IMR-90 (cell line): ENCODE measurements around the gene STARD7. TPM values are rescaled to one million over a fixed set of nuclear protein-coding genes. Genes with fewer than 3 reads are reported as not detected.

Source experiments
- ATAC-seq: fragments of 200-7000 bp; cut with Tn5 transposase; 2 replicates; pipeline ENCODE4 v1.9.1; 2020; ENCODE audit warnings: low read depth, mild to moderate bottlenecking, moderate library complexity
- BruUV-seq: library from RNA; stranded (reverse); fragments of 400-500 nt; replicated peaks from 2 replicates; lab custom pipeline; 2021; lab: Mats Ljungman, UMichigan
- CTCF ChIA-PET: fragments of 300-600 bp; formaldehyde crosslinking; extraction: SDS; loops from one replicate; lab custom pipeline; 2021; ENCODE audit warnings: antibody characterized with exemption; lab: Yijun Ruan, JAX
- POLR2A ChIA-PET: fragments of 300-600 bp; sonication (Branson Sonifier 250); formaldehyde crosslinking; loops from one replicate; lab custom pipeline; 2022; ENCODE audit warnings: antibody characterized with exemption; ENCODE audit not compliant: unreplicated experiment; lab: Charles Lee
- DNase-seq: peaks from one replicate; pipeline ENCODE4 v3.0.0; 2013
- H2AFZ ChIP-seq: replicated peaks from 2 replicates; pipeline ENCODE3; 2013; ENCODE audit warnings: low read length, mild to moderate bottlenecking; ENCODE audit not compliant: poor library complexity
- H2AK5ac ChIP-seq: 2 replicates; pipeline ENCODE4 v1.6.1; 2013; ENCODE audit warnings: low read depth, low read length, inconsistent platforms
- H2AK9ac ChIP-seq: replicated peaks from 2 replicates; pipeline ENCODE3; 2013; ENCODE audit warnings: mild to moderate bottlenecking, low read depth, low read length, moderate library complexity; ENCODE audit not compliant: poor library complexity
- H2BK120ac ChIP-seq: 2 replicates; pipeline ENCODE4 v1.6.1; 2013; ENCODE audit warnings: low read depth, low read length, inconsistent platforms
- H2BK15ac ChIP-seq: 3 replicates; pipeline ENCODE4 v1.6.1; 2013; ENCODE audit warnings: low read depth, low read length, inconsistent platforms
- H2BK20ac ChIP-seq: 2 replicates; pipeline ENCODE4 v1.6.1; 2013; ENCODE audit warnings: low read depth, mild to moderate bottlenecking, inconsistent platforms, low read length, moderate library complexity
- H2BK5ac ChIP-seq: 2 replicates; pipeline ENCODE4 v1.6.1; 2013; ENCODE audit warnings: mild to moderate bottlenecking, low read depth, low read length, inconsistent platforms; ENCODE audit not compliant: poor library complexity, severe bottlenecking
- H3K14ac ChIP-seq: replicated peaks from 2 replicates; pipeline ENCODE4 v1.6.1; 2013; ENCODE audit warnings: low read depth, low read length, inconsistent platforms
- H3K18ac ChIP-seq: 2 replicates; pipeline ENCODE4 v1.6.1; 2013; ENCODE audit warnings: low read depth, low read length, control low read depth
- H3K23ac ChIP-seq: 2 replicates; pipeline ENCODE4 v1.6.1; 2013; ENCODE audit warnings: low read depth, low read length, inconsistent platforms
- H3K27ac ChIP-seq: 2 replicates; pipeline ENCODE4 v1.5.1; 2013; ENCODE audit warnings: mild to moderate bottlenecking, control low read depth, low read length; ENCODE audit not compliant: insufficient read depth
- H3K27me3 ChIP-seq: 2 replicates; pipeline ENCODE4 v1.6.1; 2013; ENCODE audit warnings: low read length; ENCODE audit not compliant: control insufficient read depth, insufficient read depth
- H3K36me3 ChIP-seq: 2 replicates; pipeline ENCODE4 v1.6.1; 2013; ENCODE audit warnings: low read length, mixed read lengths; ENCODE audit not compliant: control insufficient read depth, insufficient read depth
- H3K4ac ChIP-seq: 2 replicates; pipeline ENCODE4 v1.6.1; 2013; ENCODE audit warnings: low read depth, low read length, inconsistent platforms
- H3K4me1 ChIP-seq: 2 replicates; pipeline ENCODE4 v1.6.1; 2013; ENCODE audit warnings: low read length, mixed read lengths; ENCODE audit not compliant: control insufficient read depth, insufficient read depth
- H3K4me2 ChIP-seq: 2 replicates; pipeline ENCODE4 v1.6.1; 2013; ENCODE audit warnings: low read depth, mild to moderate bottlenecking, control low read depth, low read length, moderate library complexity
- H3K4me3 ChIP-seq: 2 replicates; pipeline ENCODE4 v1.5.1; 2013; ENCODE audit warnings: low read depth, mild to moderate bottlenecking, control low read depth, low read length, moderate library complexity; ENCODE audit not compliant: insufficient read depth
- H3K56ac ChIP-seq: 2 replicates; pipeline ENCODE4 v1.6.1; 2013; ENCODE audit warnings: low read length, inconsistent platforms; ENCODE audit not compliant: insufficient read depth; ENCODE audit errors: extremely low read depth
- H3K79me1 ChIP-seq, 2 experiments: 2 replicates each; pipeline ENCODE4 v1.6.1; 2013; ENCODE audit warnings: low read length in 2 of 2, inconsistent platforms in 1 of 2, low read depth in 1 of 2
- H3K9ac ChIP-seq: 2 replicates; pipeline ENCODE4 v1.6.1; 2013; ENCODE audit warnings: low read depth, low read length, control low read depth
- H3K9me1 ChIP-seq: 2 replicates; pipeline ENCODE4 v1.6.1; 2013; ENCODE audit warnings: low read length, inconsistent platforms; ENCODE audit not compliant: insufficient read depth
- H3K9me3 ChIP-seq: 2 replicates; pipeline ENCODE4 v1.6.1; 2013; ENCODE audit warnings: low read length; ENCODE audit not compliant: control insufficient read depth, insufficient read depth
- H4K20me1 ChIP-seq: 2 replicates; pipeline ENCODE4 v1.6.1; 2013; ENCODE audit warnings: low read length, inconsistent platforms; ENCODE audit not compliant: insufficient read depth
- H4K5ac ChIP-seq: 2 replicates; pipeline ENCODE4 v1.6.1; 2013; ENCODE audit warnings: mild to moderate bottlenecking, low read depth, low read length, control low read depth
- H4K8ac ChIP-seq, 2 experiments: 2 replicates each; pipeline ENCODE4 v1.6.1; 2013; ENCODE audit warnings: low read depth in 2 of 2, low read length in 2 of 2, control low read depth in 1 of 2, inconsistent platforms in 1 of 2
- H4K91ac ChIP-seq: 2 replicates; pipeline ENCODE4 v1.6.1; 2013; ENCODE audit warnings: low read depth, low read length, inconsistent platforms; ENCODE audit not compliant: insufficient read depth
- BHLHE40 ChIP-seq: fragments of 150-350 bp; IDR thresholded peaks from 2 replicates; pipeline ENCODE4 v1.6.1; 2016; ENCODE audit warnings: mild to moderate bottlenecking, low read depth, low read length
- CEBPB ChIP-seq: IDR thresholded peaks from 2 replicates; pipeline ENCODE4 v1.6.1; 2012; ENCODE audit warnings: low read depth, low read length, improper control_type of control experiment
- CHD1 ChIP-seq: IDR thresholded peaks from 2 replicates; pipeline ENCODE4 v1.6.1; 2012; ENCODE audit warnings: low read depth, low read length, improper control_type of control experiment
- CTCF ChIP-seq: conservative IDR thresholded peaks from 2 replicates; pipeline ENCODE4 v1.5.1; 2012; ENCODE audit warnings: mild to moderate bottlenecking, low read depth, low read length, improper control_type of control experiment
- ELK1 ChIP-seq: fragments of 150-350 bp; IDR thresholded peaks from 2 replicates; pipeline ENCODE4 v1.6.1; 2016; ENCODE audit warnings: low read depth, mild to moderate bottlenecking, low read length, moderate library complexity, borderline replicate concordance
- FOS ChIP-seq: fragments of 150-350 bp; IDR thresholded peaks from 2 replicates; pipeline ENCODE4 v1.6.1; 2016; ENCODE audit warnings: low read depth, low read length
- MAFK ChIP-seq: IDR thresholded peaks from 2 replicates; pipeline ENCODE4 v1.6.1; 2012; ENCODE audit warnings: low read depth, low read length, improper control_type of control experiment
- MAZ ChIP-seq: IDR thresholded peaks from 2 replicates; pipeline ENCODE4 v1.6.1; 2012; ENCODE audit warnings: low read depth, mild to moderate bottlenecking, low read length, improper control_type of control experiment, moderate library complexity, borderline replicate concordance
- MXI1 ChIP-seq: IDR thresholded peaks from 2 replicates; pipeline ENCODE4 v1.6.1; 2012; ENCODE audit warnings: low read depth, mild to moderate bottlenecking, low read length, moderate library complexity, borderline replicate concordance
- NFE2L2 ChIP-seq: fragments of 150-350 bp; IDR thresholded peaks from 2 replicates; pipeline ENCODE4 v1.6.1; 2016; ENCODE audit warnings: low read depth, mild to moderate bottlenecking, low read length
- POLR2A ChIP-seq: IDR thresholded peaks from 2 replicates; pipeline ENCODE4 v1.6.1; 2012; ENCODE audit warnings: mild to moderate bottlenecking, low read depth, low read length
- RAD21 ChIP-seq: IDR thresholded peaks from 2 replicates; pipeline ENCODE4 v1.6.1; 2012; ENCODE audit warnings: low read length, improper control_type of control experiment
- RCOR1 ChIP-seq: IDR thresholded peaks from 2 replicates; pipeline ENCODE4 v1.6.1; 2012; ENCODE audit warnings: mild to moderate bottlenecking, low read length, improper control_type of control experiment; ENCODE audit not compliant: insufficient replicate concordance
- RFX5 ChIP-seq: IDR thresholded peaks from 2 replicates; pipeline ENCODE4 v1.8.0; 2012; ENCODE audit warnings: low read depth, mild to moderate bottlenecking, low read length, moderate library complexity
- SMC3 ChIP-seq: fragments of 150-350 bp; IDR thresholded peaks from 2 replicates; pipeline ENCODE4 v1.6.1; 2016; ENCODE audit warnings: low read depth, mild to moderate bottlenecking, antibody characterized with exemption, low read length, moderate library complexity
- USF2 ChIP-seq: fragments of 150-350 bp; IDR thresholded peaks from 2 replicates; pipeline ENCODE4 v1.6.1; 2017; ENCODE audit warnings: mild to moderate bottlenecking, antibody characterized with exemption, low read length, low read depth
- WGBS, 2 experiments: methylation state at CpG; one replicate each; pipeline versions ENCODE4 v1.1.5 to v1.1.7; 2013; ENCODE audit warnings: missing lambda C conversion rate in 2 of 2; ENCODE audit not compliant: insufficient read length in 1 of 2; ENCODE audit errors: extremely low coverage in 2 of 2; 5-methylcytosine and 5-hydroxymethylcytosine counted together
- dilution Hi-C: fragments of 300-500 bp; cut with HindIII; formaldehyde crosslinking; loops from one replicate; pipeline ENCODE4 v1.14.3; 2018; ENCODE audit warnings: low sequenced_read_pairs; ENCODE audit not compliant: unreplicated experiment
- in situ Hi-C: fragments of 300-500 bp; cut with MboI; formaldehyde crosslinking; loops from 3 replicates; pipeline ENCODE4 v1.14.3; 2019; ENCODE audit warnings: low sequenced_read_pairs, inconsistent platforms, mixed read lengths
- intact Hi-C: fragments of 100-400 bp; cut with micrococcal nuclease; formaldehyde crosslinking; loops from 2 replicates; pipeline ENCODE4 v1.10.0; 2022
- polyA plus RNA-seq, 3 experiments: library from polyadenylated mRNA; depleted of rRNA; stranded (reverse); fragments of >200 nt; gene quantifications; 2 replicates each; pipeline ENCODE4 v1.2.3, GENCODE V29; 2012; ENCODE audit warnings: low replicate concordance in 1 of 3
- total RNA-seq: library from RNA; depleted of rRNA; stranded (reverse); fragments of >200 nt; gene quantifications from 2 replicates; pipeline ENCODE4 v1.2.3, GENCODE V29; 2012

Gene STARD7
- total and polyA plus RNA-seq, 2 of the 4 experiments (the other 2 are of a cell fraction), result 61.7 to 138 TPM

GRCh38 chr2:96139181-96139758 is 69.4 kb downstream of the STARD7 start:
- ChIA-PET CTCF (interaction anchor here (0.7 to 1.2 kb wide), 5 partner anchors 22 to 128 kb away, joined by 3 to 6 read pairs (median 4); no protein-coding TSS in a partner anchor), POLR2A (no interaction called here)
- H3K23ac ChIP-seq, result no peak overlapping the region
- H2AK9ac ChIP-seq, result no peak overlapping the region
- peaks cover 0 to under 1% of the 10 kb centered on the region in 2 experiments; a peak in 1 of 4 replicates for H3K79me1 ChIP-seq
- H3K4me2 ChIP-seq, result no peak overlapping the region
- H4K91ac ChIP-seq, result no peak overlapping the region
- H4K5ac ChIP-seq, result no peak overlapping the region
- no peak overlapping the region for H3K18ac ChIP-seq
- H2BK5ac ChIP-seq, result no peak overlapping the region
- DNase-seq (no peak), ATAC-seq (no peak)
- no TSS peak for BruUV-seq
- H2BK120ac ChIP-seq, result no peak overlapping the region
- no peaks in the 10 kb centered on the region for H3K4me1 ChIP-seq
- H2BK15ac ChIP-seq, result no peak overlapping the region
- H2BK20ac ChIP-seq, result no peak overlapping the region
- H3K9ac ChIP-seq, result no peak overlapping the region
- no peak overlapping the region for H2AK5ac ChIP-seq
- no peak overlapping the region for H4K8ac ChIP-seq
- H3K14ac ChIP-seq, result no peak overlapping the region
- peaks cover 26% of the 10 kb centered on the region for H3K27me3 ChIP-seq
- dilution Hi-C loops (no loop called here), in situ Hi-C loops (loop anchor here (10.0 kb wide), 1 partner anchor 126 kb away; the partner anchor contains the start of genes CIAO1 and TMEM127), intact Hi-C loops (loop anchor here (2.0 kb wide), 1 partner anchor 370 kb away; no protein-coding TSS in a partner anchor)
- no peaks in the 10 kb centered on the region for H3K36me3 ChIP-seq
- no peak for TF ChIP-seq ELK1
- no peak for TF ChIP-seq USF2
- TF ChIP-seq BHLHE40, result no peak
- TF ChIP-seq CTCF, result no peak
- TF ChIP-seq MAZ, result no peak
- no peak for TF ChIP-seq MXI1
- no peak for TF ChIP-seq RAD21
- TF ChIP-seq POLR2A, result no peak
- no peak for TF ChIP-seq MAFK
- no peak for TF ChIP-seq CEBPB
- no peak for TF ChIP-seq RCOR1
- TF ChIP-seq FOS, result no peak
- TF ChIP-seq SMC3, result no peak
- no peak for TF ChIP-seq CHD1
- TF ChIP-seq RFX5, result no peak
- TF ChIP-seq NFE2L2, result no peak
- H3K4me3 ChIP-seq, result no peak overlapping the region
- no peak overlapping the region for H3K4ac ChIP-seq
- H3K27ac ChIP-seq, result no peak overlapping the region
- H3K9me1 ChIP-seq, result no peaks in the 10 kb centered on the region
- WGBS, 2 experiments, result 70% methylated on average over 2 of the region's 7 CpGs; no CpG with 5 or more reads in 1 of the 2 experiments
- H3K9me3 ChIP-seq, result no peaks in the 10 kb centered on the region
- no peak overlapping the region for H2AFZ ChIP-seq
- H4K20me1 ChIP-seq, result no peaks in the 10 kb centered on the region; the same call in 1 of the 2 replicates
- H3K56ac ChIP-seq, result no peak overlapping the region
